Measurements from ENCODE around the gene FAM20A. TPM values are rescaled to one million over a fixed set of nuclear protein-coding genes. Genes with fewer than 3 reads are reported as not detected.

Gene FAM20A
- polyA plus RNA-seq, 3 donors, result 0.91 to 1.6 TPM; not detected in 1

GRCh38 chr17:68556551-68556950 is 44.6 kb downstream of the FAM20A start:
- intact Hi-C loops (cut with micrococcal nuclease), result no loop called here
- Mint-ChIP-seq H3K4me3 (no peak overlapping the region), H3K4me1 (no peaks in the 10 kb centered on the region), H3K27ac (no peak overlapping the region), H3K9me3 (peaks cover 0 to 5% (median 3%) of the 10 kb centered on the region in 7 donors), H3K27me3 (ENCODE audit: low read depth in 3 of 3) (peaks cover 0 to 4% (median 0%) of the 10 kb centered on the region in 3 donors), H3K36me3 (no peaks in the 10 kb centered on the region)
- 98% methylated on average over 4 of the region's 4 CpGs for WGBS (ENCODE audit: insufficient coverage)
- no peaks in the 10 kb centered on the region for H3K4me1 ChIP-seq (ENCODE audit: control insufficient read depth in 1 of 2, insufficient read depth in 2 of 2, low read length in 2 of 2)
- H4K20me1 ChIP-seq (ENCODE audit: insufficient read depth, low read length), result no peaks in the 10 kb centered on the region
- peaks cover 0 to 4% of the 10 kb centered on the region in 2 donors for H3K9me3 ChIP-seq (replicated peaks in 1 of 2; ENCODE audit: control insufficient read depth in 1 of 2, insufficient read depth in 1 of 2, low read length in 2 of 2)
- no peaks in the 10 kb centered on the region for H3K27me3 ChIP-seq (ENCODE audit: control insufficient read depth in 2 of 2, insufficient read depth in 2 of 2, low read length in 2 of 2)
- H2AFZ ChIP-seq (ENCODE audit: insufficient read depth, low read depth, low read length, poor library complexity, severe bottlenecking), result no peak overlapping the region
- H3K9ac ChIP-seq (ENCODE audit: insufficient read depth, low read length, poor library complexity, severe bottlenecking), result no peak overlapping the region
- no peak overlapping the region for H3K4me2 ChIP-seq (replicated peaks; ENCODE audit: extremely low read depth, low read length, poor library complexity, severe bottlenecking)
- no peaks in the 10 kb centered on the region for H3K79me2 ChIP-seq (ENCODE audit: insufficient read depth, low read length)
- no peaks in the 10 kb centered on the region for H3K36me3 ChIP-seq (replicated peaks in 1 of 2; ENCODE audit: control insufficient read depth in 1 of 2, insufficient read depth in 2 of 2, low read length in 2 of 2)
- no peak overlapping the region for H3K4me3 ChIP-seq (replicated peaks in 1 of 3; ENCODE audit: low read depth in 2 of 3, low read length in 3 of 3)
- no peak for DNase-seq
- no peak for TF ChIP-seq CTCF (IDR thresholded peaks at IDR 0.05)
- no peak overlapping the region for H3K27ac ChIP-seq (ENCODE audit: low read depth in 1 of 2, low read length in 2 of 2)

GRCh38 chr17:68544111-68544915 is 56.9 kb downstream of the FAM20A start:
- no peak overlapping the region for H3K27ac ChIP-seq (ENCODE audit: low read depth in 1 of 2, low read length in 2 of 2)
- peak overlapping the region in 1 of 7 donors; percentile 51 for H3K27ac Mint-ChIP-seq
- H3K9me3 ChIP-seq (replicated peaks in 1 of 2; ENCODE audit: control insufficient read depth in 1 of 2, insufficient read depth in 1 of 2, low read length in 2 of 2), result no peaks in the 10 kb centered on the region
- peaks cover 2 to 7% (median 3%) of the 10 kb centered on the region in 3 donors for H3K27me3 Mint-ChIP-seq (ENCODE audit: low read depth in 3 of 3)
- H3K4me2 ChIP-seq (replicated peaks; ENCODE audit: extremely low read depth, low read length, poor library complexity, severe bottlenecking), result no peak overlapping the region
- no peak overlapping the region for H2AFZ ChIP-seq (ENCODE audit: insufficient read depth, low read depth, low read length, poor library complexity, severe bottlenecking)
- H3K4me3 Mint-ChIP-seq, result no peak overlapping the region
- H3K36me3 ChIP-seq (replicated peaks in 1 of 2; ENCODE audit: control insufficient read depth in 1 of 2, insufficient read depth in 2 of 2, low read length in 2 of 2), result peaks cover 4 to 15% of the 10 kb centered on the region in 2 donors
- no peak for DNase-seq
- WGBS (ENCODE audit: insufficient coverage), result 94% methylated on average over 8 of the region's 12 CpGs
- TF ChIP-seq CTCF (IDR thresholded peaks at IDR 0.05), result no peak
- intact Hi-C loops (cut with micrococcal nuclease), result loop anchor here in 1 of 2 donors (5.0 kb wide), 1 partner anchor 68 kb away; no protein-coding TSS in a partner anchor
- H3K79me2 ChIP-seq (ENCODE audit: insufficient read depth, low read length), result no peaks in the 10 kb centered on the region
- H3K4me1 Mint-ChIP-seq, result peaks cover 12% of the 10 kb centered on the region
- H3K9me3 Mint-ChIP-seq, result peaks cover 0 to 5% (median 0%) of the 10 kb centered on the region in 7 donors
- H3K4me3 ChIP-seq (replicated peaks in 1 of 3; ENCODE audit: low read depth in 2 of 3, low read length in 3 of 3), result no peak overlapping the region
- H4K20me1 ChIP-seq (ENCODE audit: insufficient read depth, low read length), result peaks cover 18% of the 10 kb centered on the region
- H3K36me3 Mint-ChIP-seq, result peaks cover 9 to 17% of the 10 kb centered on the region in 2 donors
- no peak overlapping the region for H3K9ac ChIP-seq (ENCODE audit: insufficient read depth, low read length, poor library complexity, severe bottlenecking)
- no peaks in the 10 kb centered on the region for H3K27me3 ChIP-seq (ENCODE audit: control insufficient read depth in 2 of 2, insufficient read depth in 2 of 2, low read length in 2 of 2)
- H3K4me1 ChIP-seq (ENCODE audit: control insufficient read depth in 1 of 2, insufficient read depth in 2 of 2, low read length in 2 of 2), result peaks cover 6 to 8% of the 10 kb centered on the region in 2 donors

Data from CD14-positive monocyte (primary cell).